OCI-LY7 (cell line): ENCODE measurements around the gene LRRFIP1.

Experiments used
- CTCF ChIP-seq: fragments of 200-600 bp; sonication (generic); conservative IDR thresholded peaks from 2 replicates; pipeline ENCODE4 v1.5.1; 2014; ENCODE audit warnings: mild to moderate bottlenecking, antibody characterized with exemption, low read length, moderate library complexity, mixed read lengths
- EZH2phosphoT487 ChIP-seq: fragments of 200-600 bp; sonication (generic); IDR thresholded peaks from 2 replicates; pipeline ENCODE4 v1.6.1; 2018; ENCODE audit warnings: low read depth, borderline replicate concordance, mild to moderate bottlenecking, mixed run types, antibody characterized with exemption, low read length, moderate library complexity, mixed read lengths

DNA sequence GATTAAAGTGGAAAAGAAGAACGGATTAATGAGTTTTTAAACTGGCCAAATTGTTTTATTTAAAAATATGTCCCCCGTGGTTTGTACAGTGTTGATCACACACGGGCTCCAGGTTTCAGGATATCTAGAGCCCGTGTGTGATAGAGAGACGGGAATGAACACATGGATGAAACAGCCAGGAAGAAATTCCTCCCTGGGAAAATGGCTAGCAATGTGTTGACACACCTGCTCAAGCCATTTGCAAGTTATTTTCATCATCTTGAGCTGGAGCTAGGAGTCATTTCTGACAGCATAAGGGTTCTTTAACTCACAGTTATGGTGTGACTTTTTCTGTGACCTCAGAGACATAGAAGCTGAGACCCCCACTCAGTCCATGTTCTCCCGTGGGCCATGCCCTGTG lies 81.6 kb downstream of the LRRFIP1 start:
- no peak for TF ChIP-seq CTCF
- TF ChIP-seq EZH2phosphoT487 = no peak
